HL-60/S4 treated with retinoic acid at 250 ng/mL for 4 days and 3 days (cell line): ENCODE measurements around the gene PVRIG.
"Not testable (repeated sequence)": the region's sequence is repeated elsewhere in the genome, so short reads cannot be mapped to it uniquely, and the experiment has no call there.

Experiments used
- in situ Hi-C: fragments of 300-500 bp; cut with MboI; formaldehyde crosslinking; loops from 2 replicates; pipeline ENCODE4 v1.7.0; 2022; ENCODE audit warnings: low sequenced_read_pairs

Gene PVRIG

GRCh38 chr7:100192969-100193368 lies 26.8 kb upstream of the PVRIG start:
- in situ Hi-C loops: no loop called here

GRCh38 chr7:100195222-100195621 lies 24.5 kb upstream of the PVRIG start:
- in situ Hi-C loops: no loop called here

- in situ Hi-C loops: not testable (repeated sequence)
These were observed 23.8 kb upstream of the PVRIG start for GRCh38 chr7:100195901-100196322.

GRCh38 chr7:100198266-100198665 lies 21.5 kb upstream of the PVRIG start:
- in situ Hi-C loops: no loop called here

GRCh38 chr7:100200693-100201092 lies 19.1 kb upstream of the PVRIG start:
- in situ Hi-C loops: no loop called here

GRCh38 chr7:100204454-100204853 lies 15.3 kb upstream of the PVRIG start:
- in situ Hi-C loops: no loop called here

GRCh38 chr7:100208911-100209408 lies 10.8 kb upstream of the PVRIG start:
- in situ Hi-C loops: no loop called here

- in situ Hi-C loops: no loop called here
These were observed 10.3 kb upstream of the PVRIG start for GRCh38 chr7:100209493-100209892.

- in situ Hi-C loops: no loop called here
These were observed 8.9 kb upstream of the PVRIG start for GRCh38 chr7:100210805-100211204.

GRCh38 chr7:100211342-100211780 lies 8.4 kb upstream of the PVRIG start:
- in situ Hi-C loops: no loop called here

- in situ Hi-C loops: no loop called here
These were observed 7.0 kb upstream of the PVRIG start for GRCh38 chr7:100212631-100213286.

- in situ Hi-C loops: no loop called here
These were observed 6.1 kb upstream of the PVRIG start for GRCh38 chr7:100213672-100214071.

GRCh38 chr7:100214356-100214755 lies 5.4 kb upstream of the PVRIG start:
- in situ Hi-C loops: not testable (repeated sequence)

GRCh38 chr7:100215895-100216294 lies 3.9 kb upstream of the PVRIG start:
- in situ Hi-C loops: no loop called here

GRCh38 chr7:100217934-100218333 lies 1.8 kb upstream of the PVRIG start:
- in situ Hi-C loops: not testable (repeated sequence)

GRCh38 chr7:100219271-100219737 lies 445 bp upstream of the PVRIG start:
- in situ Hi-C loops: no loop called here

- in situ Hi-C loops: no loop called here
These were observed 959 bp downstream of the PVRIG start for GRCh38 chr7:100220586-100221230.

GRCh38 chr7:100221231-100221718 lies 1.5 kb downstream of the PVRIG start:
- in situ Hi-C loops: no loop called here

GRCh38 chr7:100221767-100222444 lies 2.2 kb downstream of the PVRIG start:
- in situ Hi-C loops: no loop called here

GRCh38 chr7:100222445-100223132 lies 2.8 kb downstream of the PVRIG start:
- in situ Hi-C loops: no loop called here

- in situ Hi-C loops: not testable (repeated sequence)
These were observed 3.7 kb downstream of the PVRIG start for GRCh38 chr7:100223376-100223927.
